H1 (cell line): ENCODE measurements around the gene PGLYRP4. TPM values are rescaled to one million over a fixed set of nuclear protein-coding genes. Genes with fewer than 3 reads are reported as not detected.

Experiments used
- CTCF ChIA-PET: fragments of 300-600 bp; sonication (Branson Sonifier 250); formaldehyde crosslinking; loops from one replicate; lab custom pipeline; 2021; ENCODE audit not compliant: partially characterized antibody; lab: Charles Lee
- POLR2A ChIA-PET: fragments of 300-600 bp; sonication (Branson Sonifier 250); formaldehyde crosslinking; loops from one replicate; lab custom pipeline; 2021; ENCODE audit warnings: inconsistent platforms; ENCODE audit not compliant: partially characterized antibody; lab: Charles Lee
- DNase-seq, 2 experiments: peaks; one replicate each; pipeline versions ENCODE4 v3.0.0 to v3.0.0-alpha.2; 2010 to 2022; ENCODE audit warnings: low spot score in 2 of 2, low read depth in 1 of 2, mixed read lengths in 1 of 2
- FAIRE-seq: peaks from 2 replicates; lab custom pipeline; 2011; peaks lifted over from hg19 to GRCh38; lab: Jason Lieb, UNC
- H2AFZ ChIP-seq: 2 replicates; pipeline ENCODE4 v1.8.1; 2012; ENCODE audit warnings: low read length, inconsistent platforms
- H2AK5ac ChIP-seq: 2 replicates; pipeline ENCODE4 v1.6.1; 2013; ENCODE audit warnings: low read depth, low read length
- H2BK120ac ChIP-seq: replicated peaks from 2 replicates; pipeline ENCODE3; 2013; ENCODE audit warnings: low read depth, low read length, inconsistent platforms
- H2BK12ac ChIP-seq: 2 replicates; pipeline ENCODE4 v1.6.1; 2013; ENCODE audit warnings: low read depth, low read length
- H2BK15ac ChIP-seq: 2 replicates; pipeline ENCODE4 v1.6.1; 2013; ENCODE audit warnings: low read length
- H2BK20ac ChIP-seq: 2 replicates; pipeline ENCODE4 v1.6.1; 2013; ENCODE audit warnings: low read length
- H2BK5ac ChIP-seq: 2 replicates; pipeline ENCODE4 v1.6.1; 2013; ENCODE audit warnings: low read depth, low read length
- H3K14ac ChIP-seq: 2 replicates; pipeline ENCODE4 v1.6.1; 2013; ENCODE audit warnings: inconsistent platforms; ENCODE audit not compliant: insufficient read length
- H3K18ac ChIP-seq: 2 replicates; pipeline ENCODE4 v1.6.1; 2013; ENCODE audit warnings: low read length; ENCODE audit errors: extremely low read depth
- H3K23ac ChIP-seq: 2 replicates; pipeline ENCODE4 v1.6.1; 2013; ENCODE audit warnings: inconsistent platforms; ENCODE audit not compliant: insufficient read length
- H3K23me2 ChIP-seq: 2 replicates; pipeline ENCODE4 v1.6.1; 2013; ENCODE audit warnings: low read depth, low read length
- H3K27ac ChIP-seq: 2 replicates; pipeline ENCODE4 v1.6.1; 2011; ENCODE audit warnings: low read depth, low read length, inconsistent platforms
- H3K27me3 ChIP-seq, 4 experiments: replicated peaks in 1 of 4; 1 replicate in 1 of 4; 2 replicates in 3 of 4; pipeline versions ENCODE4 v1.6.1 to v1.8.1; 2011 to 2013; ENCODE audit warnings: low read length in 3 of 4, mild to moderate bottlenecking in 3 of 4, inconsistent platforms in 2 of 4, mixed read lengths in 2 of 4, moderate library complexity in 1 of 4; ENCODE audit not compliant: control insufficient read depth in 3 of 4, insufficient read depth in 3 of 4; ENCODE audit errors: extremely low read depth in 1 of 4
- H3K36me3 ChIP-seq, 4 experiments: 2 replicates each; pipeline versions ENCODE4 v1.6.1 to v1.8.1; 2011 to 2013; ENCODE audit warnings: mild to moderate bottlenecking in 4 of 4, low read length in 3 of 4, moderate library complexity in 2 of 4, control low read depth in 1 of 4, inconsistent platforms in 1 of 4; ENCODE audit not compliant: insufficient read depth in 4 of 4, control insufficient read depth in 2 of 4
- H3K4ac ChIP-seq: replicated peaks from 2 replicates; pipeline ENCODE3; 2013; ENCODE audit warnings: low read length, low read depth, mixed read lengths, inconsistent platforms; ENCODE audit not compliant: insufficient read length
- H3K4me1 ChIP-seq, 4 experiments: replicated peaks in 1 of 4; 1 replicate in 1 of 4; 2 replicates in 3 of 4; pipeline versions ENCODE4 v1.6.1 to v1.8.1; 2011 to 2013; ENCODE audit warnings: low read length in 3 of 4, inconsistent platforms in 2 of 4, mixed read lengths in 1 of 4; ENCODE audit not compliant: insufficient read depth in 4 of 4, control insufficient read depth in 3 of 4
- H3K4me2 ChIP-seq, 2 experiments: 2 replicates each; pipeline versions ENCODE4 v1.6.1 to v1.8.1; 2011 to 2013; ENCODE audit warnings: low read depth in 2 of 2, low read length in 2 of 2, control low read depth in 1 of 2, inconsistent platforms in 1 of 2, mild to moderate bottlenecking in 1 of 2; ENCODE audit not compliant: insufficient read depth in 1 of 2
- H3K4me3 ChIP-seq, 4 experiments: fragments of 200-600, 300-600 bp in 1 of 4; sonication (generic), shearing (Covaris generic), sonication (Bioruptor Twin) in 1 of 4; 2 replicates each; pipeline versions ENCODE4 v1.5.1 to v1.8.1; 2011 to 2016; ENCODE audit warnings: low read length in 4 of 4, low read depth in 3 of 4, control low read depth in 2 of 4, inconsistent platforms in 2 of 4, mild to moderate bottlenecking in 2 of 4, mixed read lengths in 1 of 4, moderate library complexity in 1 of 4; ENCODE audit not compliant: insufficient read depth in 2 of 4; ENCODE audit errors: extremely low read depth in 1 of 4
- H3K56ac ChIP-seq: replicated peaks from 2 replicates; pipeline ENCODE3; 2013; ENCODE audit warnings: low read depth, mild to moderate bottlenecking, mixed read lengths, low read length, inconsistent platforms; ENCODE audit not compliant: insufficient read length
- H3K79me1 ChIP-seq: 2 replicates; pipeline ENCODE4 v1.6.1; 2013; ENCODE audit warnings: low read depth, low read length, control low read depth
- H3K79me2 ChIP-seq, 2 experiments: 2 replicates each; pipeline versions ENCODE4 v1.6.1 to v1.8.1; 2012 to 2013; ENCODE audit warnings: low read length in 2 of 2, mild to moderate bottlenecking in 2 of 2, inconsistent platforms in 1 of 2; ENCODE audit not compliant: insufficient read depth in 2 of 2, control insufficient read depth in 1 of 2
- H3K9ac ChIP-seq, 4 experiments: replicated peaks in 1 of 4; 1 replicate in 1 of 4; 2 replicates in 3 of 4; pipeline versions ENCODE4 v1.6.1 to v1.8.1; 2011 to 2013; ENCODE audit warnings: low read depth in 3 of 4, low read length in 3 of 4, control low read depth in 2 of 4, mild to moderate bottlenecking in 2 of 4, moderate library complexity in 2 of 4, inconsistent platforms in 1 of 4; ENCODE audit errors: extremely low read depth in 1 of 4
- H3K9me3 ChIP-seq, 2 experiments: 2 replicates each; pipeline versions ENCODE4 v1.6.1 to v1.8.1; 2012 to 2013; ENCODE audit warnings: mild to moderate bottlenecking in 2 of 2, moderate library complexity in 2 of 2, control low read depth in 1 of 2, inconsistent platforms in 1 of 2, low read depth in 1 of 2, low read length in 1 of 2, mixed read lengths in 1 of 2; ENCODE audit not compliant: insufficient read depth in 2 of 2
- H4K20me1 ChIP-seq, 2 experiments: replicated peaks in 1 of 2; 2 replicates each; pipeline versions ENCODE3 to v1.8.1; 2011 to 2013; ENCODE audit warnings: inconsistent platforms in 2 of 2, low read length in 2 of 2, mild to moderate bottlenecking in 1 of 2; ENCODE audit not compliant: insufficient read depth in 2 of 2, control insufficient read depth in 1 of 2
- H4K5ac ChIP-seq: 2 replicates; pipeline ENCODE4 v1.6.1; 2013; ENCODE audit warnings: low read length, low read depth, mixed read lengths, inconsistent platforms; ENCODE audit not compliant: insufficient read length
- H4K8ac ChIP-seq: 2 replicates; pipeline ENCODE4 v1.8.0; 2013; ENCODE audit warnings: mild to moderate bottlenecking, moderate library complexity, low read length, inconsistent platforms; ENCODE audit not compliant: insufficient read depth; ENCODE audit errors: extremely low read depth
- H4K91ac ChIP-seq: replicated peaks from 2 replicates; pipeline ENCODE3; 2013; ENCODE audit warnings: low read length, mixed read lengths, inconsistent platforms; ENCODE audit not compliant: insufficient read length
- BCL11A ChIP-seq, 2 experiments: IDR thresholded peaks; one replicate each; pipeline ENCODE4 v1.6.1; 2011; ENCODE audit warnings: low read depth in 2 of 2, low read length in 2 of 2, mild to moderate bottlenecking in 2 of 2
- CTBP2 ChIP-seq: IDR thresholded peaks from 2 replicates; pipeline ENCODE4 v1.7.0; 2011; ENCODE audit warnings: borderline replicate concordance, mild to moderate bottlenecking, moderate library complexity, mixed read lengths, low read length; ENCODE audit not compliant: insufficient read depth, insufficient read length
- EZH2 ChIP-seq: fragments of 200-600 bp; sonication (generic); IDR thresholded peaks from 2 replicates; pipeline ENCODE4 v1.7.1; 2012; ENCODE audit warnings: low read depth, mild to moderate bottlenecking, moderate library complexity, low read length, inconsistent platforms; ENCODE audit not compliant: severe bottlenecking
- FOSL1 ChIP-seq: IDR thresholded peaks from 2 replicates; pipeline ENCODE4 v1.6.1; 2011; ENCODE audit warnings: mild to moderate bottlenecking, low read depth, low read length, moderate library complexity; ENCODE audit not compliant: insufficient read depth
- KDM1A ChIP-seq: fragments of 200-600, 300-600 bp; sonication (generic); IDR thresholded peaks from 2 replicates; pipeline ENCODE4 v1.7.1; 2016; ENCODE audit warnings: mild to moderate bottlenecking, low read length, borderline replicate concordance
- KDM4A ChIP-seq: IDR thresholded peaks from one replicate; pipeline ENCODE4 v1.7.1; 2012; ENCODE audit warnings: low read depth, mild to moderate bottlenecking, moderate library complexity, low read length, inconsistent platforms; ENCODE audit not compliant: severe bottlenecking
- NRF1 ChIP-seq: IDR thresholded peaks from 2 replicates; pipeline ENCODE4 v1.6.1; 2011; ENCODE audit warnings: mild to moderate bottlenecking, low read depth, low read length, improper control_type of control experiment
- RFX5 ChIP-seq: IDR thresholded peaks from 2 replicates; pipeline ENCODE4 v1.6.1; 2011; ENCODE audit warnings: low read depth, low read length, improper control_type of control experiment, borderline replicate concordance
- RXRA ChIP-seq: IDR thresholded peaks from 2 replicates; pipeline ENCODE4 v1.6.1; 2011; ENCODE audit warnings: low read depth, mild to moderate bottlenecking, low read length, moderate library complexity; ENCODE audit not compliant: insufficient read depth
- SUZ12 ChIP-seq: fragments of 200-600 bp; sonication (generic); IDR thresholded peaks from 2 replicates; pipeline ENCODE4 v1.6.1; 2012; ENCODE audit warnings: mild to moderate bottlenecking, inconsistent platforms, low read length, moderate library complexity, mixed read lengths
- TAF7 ChIP-seq: optimal IDR thresholded peaks from 2 replicates; pipeline ENCODE3; 2011; ENCODE audit warnings: low read depth, mild to moderate bottlenecking, inconsistent platforms, low read length, moderate library complexity, borderline replicate concordance
- TCF12 ChIP-seq: IDR thresholded peaks from 2 replicates; pipeline ENCODE4 v1.6.1; 2011; ENCODE audit warnings: low read depth, mild to moderate bottlenecking, low read length
- YY1 ChIP-seq: IDR thresholded peaks from 2 replicates; pipeline ENCODE4 v1.6.1; 2011; ENCODE audit warnings: low read depth, mild to moderate bottlenecking, low read length
- WGBS, 2 experiments: shearing (Covaris generic) in 1 of 2; methylation state at CpG; one replicate each; pipeline versions ENCODE4 v1.1.6 to v1.1.7; 2013 to 2015; ENCODE audit warnings: low lambda C conversion rate in 2 of 2, mixed read lengths in 2 of 2, inconsistent platforms in 1 of 2, low coverage in 1 of 2, missing lambda C conversion rate in 1 of 2; ENCODE audit not compliant: insufficient replicate concordance in 2 of 2, insufficient coverage in 1 of 2, insufficient read length in 1 of 2; ENCODE audit errors: extremely low coverage in 1 of 2, missing lambda C conversion rate in 1 of 2; 5-methylcytosine and 5-hydroxymethylcytosine counted together
- polyA plus RNA-seq, 7 experiments: library from polyadenylated mRNA; depleted of rRNA in 3 of 7; stranded (reverse) in 5 of 7; unstranded in 2 of 7; fragments of >200 nt in 5 of 7; fragments of 200-250 nt in 2 of 7; gene quantifications; 1 replicate in 5 of 7; 2 replicates in 1 of 7; 4 replicates in 1 of 7; pipeline versions ENCODE4 v1.2.1 to v1.2.3, GENCODE V29; 2011 to 2013; ENCODE audit warnings: missing spikeins in 2 of 7, mixed read lengths in 2 of 7
- total RNA-seq: library from RNA; stranded (reverse); fragmentation: NEBNext Ultra II Directional; extraction: Animal tissue kit (Norgen Biotek cat#: 25700); gene quantifications from 2 replicates; pipeline ENCODE4 v1.2.1, GENCODE V29; 2021
- TF ChIP-seq, protein P1 (sequence below): IDR thresholded peaks from 2 replicates; pipeline ENCODE4 v1.6.1; 2012; ENCODE audit warnings: inconsistent platforms

PGLYRP4 gene
- total and polyA plus RNA-seq, 2 of the 8 experiments (the other 6 are each of a cell fraction or from before 2014, with no cell fraction given) = not detected

DNA sequence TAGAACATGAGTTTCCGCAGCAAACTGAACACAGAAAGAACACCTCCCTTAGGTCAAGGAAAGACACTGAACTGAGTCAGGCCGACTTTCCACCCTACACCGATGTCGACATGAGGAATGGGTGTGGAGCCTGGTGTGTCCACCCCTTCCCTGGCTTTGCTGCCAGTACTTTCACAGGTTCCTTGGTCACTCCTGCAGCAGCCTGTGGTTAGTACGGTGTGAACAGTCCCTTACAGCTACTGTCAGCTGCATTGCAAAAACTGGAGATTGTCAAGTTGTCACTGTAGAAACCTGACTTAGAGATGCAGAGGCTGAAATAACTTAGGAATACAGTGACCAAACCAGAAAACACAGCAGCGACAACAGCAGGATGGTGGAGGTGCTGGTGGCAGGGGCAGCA is 43.0 kb downstream of the PGLYRP4 start:
- Histone ChIP-seq H3K4ac (no peak overlapping the region), H4K5ac (no peak overlapping the region), H3K23me2 (no peaks in the 10 kb centered on the region), H3K36me3 (no peaks in the 10 kb centered on the region), H4K91ac (no peak overlapping the region), H3K9me3 (no peaks in the 10 kb centered on the region), H3K79me1 (no peaks in the 10 kb centered on the region), H3K4me2 (no peak overlapping the region), H2BK12ac (no peak overlapping the region), H3K79me2 (no peaks in the 10 kb centered on the region), H2BK20ac (no peak overlapping the region), H3K4me3 (no peak overlapping the region), H3K9ac (no peak overlapping the region), H3K27me3 (no peaks in the 10 kb centered on the region; a peak in 1 of 7 replicates), H4K8ac (no peak overlapping the region), H3K27ac (no peak overlapping the region), H2AK5ac (no peak overlapping the region), H3K23ac (no peak overlapping the region), H3K18ac (no peak overlapping the region), H4K20me1 (no peaks in the 10 kb centered on the region), H2AFZ (no peak overlapping the region), H3K56ac (no peak overlapping the region), H3K14ac (no peak overlapping the region), H3K4me1 (peaks cover 0 to 5% (median 0%) of the 10 kb centered on the region in 4 experiments; a peak in 3 of 7 replicates), H2BK5ac (no peak overlapping the region), H2BK120ac (no peak overlapping the region), H2BK15ac (no peak overlapping the region)
- ChIA-PET POLR2A (no interaction called here), CTCF (interaction anchor here (0.9 to 2.7 kb wide), 2 partner anchors 17 to 115 kb away, joined by 4 to 14 read pairs; no protein-coding TSS in a partner anchor)
- no peak for DNase-seq
- 85% methylated on average over 6 of the region's 6 CpGs; no CpG with 5 or more reads in 1 of the 2 experiments for WGBS, 2 experiments
- no peak for FAIRE-seq
- TF ChIP-seq, protein P1, sequence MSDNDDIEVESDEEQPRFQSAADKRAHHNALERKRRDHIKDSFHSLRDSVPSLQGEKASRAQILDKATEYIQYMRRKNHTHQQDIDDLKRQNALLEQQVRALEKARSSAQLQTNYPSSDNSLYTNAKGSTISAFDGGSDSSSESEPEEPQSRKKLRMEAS = no peak
- no peak for TF ChIP-seq TCF12
- TF ChIP-seq EZH2 = no peak
- no peak for TF ChIP-seq KDM1A
- TF ChIP-seq RXRA = no peak
- no peak for TF ChIP-seq TAF7
- no peak for TF ChIP-seq NRF1
- no peak for TF ChIP-seq KDM4A
- TF ChIP-seq BCL11A (IDR thresholded peaks at IDR 0.05; ENCODE audit: low read depth in 2 of 2, low read length in 2 of 2) = no peak
- no peak for TF ChIP-seq FOSL1
- no peak for TF ChIP-seq YY1
- no peak for TF ChIP-seq CTBP2
- TF ChIP-seq SUZ12 = no peak
- no peak for TF ChIP-seq RFX5
